ENCODE measurements around the gene ISM1. TPM values are rescaled to one million over a fixed set of nuclear protein-coding genes. Genes with fewer than 3 reads are reported as not detected.

ISM1 gene
- total and polyA plus RNA-seq, 2 of the 13 experiments (the other 11 are each of a cell fraction or from before 2014, with no cell fraction given): 0.40 to 1.4 TPM

GRCh38 chr20:13220194-13220903 lies 725 bp upstream of the ISM1 start (continued):
- TF ChIP-seq TRIM22 (IDR thresholded peaks at IDR 0.05): no peak
- TF ChIP-seq ZNF143 (CRISPR knock-in tag; IDR thresholded peaks at IDR 0.05): 0 out of 2 replicates have a peak, but pooled peaks have one; percentile 47
- TF ChIP-seq, protein P1, sequence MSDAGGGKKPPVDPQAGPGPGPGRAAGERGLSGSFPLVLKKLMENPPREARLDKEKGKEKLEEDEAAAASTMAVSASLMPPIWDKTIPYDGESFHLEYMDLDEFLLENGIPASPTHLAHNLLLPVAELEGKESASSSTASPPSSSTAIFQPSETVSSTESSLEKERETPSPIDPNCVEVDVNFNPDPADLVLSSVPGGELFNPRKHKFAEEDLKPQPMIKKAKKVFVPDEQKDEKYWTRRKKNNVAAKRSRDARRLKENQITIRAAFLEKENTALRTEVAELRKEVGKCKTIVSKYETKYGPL (CRISPR knock-in tag; IDR thresholded peaks at IDR 0.05): peak; percentile 61; the same call in 1 of the 2 replicates
- peak; percentile 80 for TF ChIP-seq ZBTB33 (CRISPR knock-in tag; IDR thresholded peaks at IDR 0.05)
- peak; percentile 93; the same call in 1 of the 2 replicates for TF ChIP-seq TERF1 (CRISPR knock-in tag; IDR thresholded peaks at IDR 0.05)
- TF ChIP-seq, protein P2, sequence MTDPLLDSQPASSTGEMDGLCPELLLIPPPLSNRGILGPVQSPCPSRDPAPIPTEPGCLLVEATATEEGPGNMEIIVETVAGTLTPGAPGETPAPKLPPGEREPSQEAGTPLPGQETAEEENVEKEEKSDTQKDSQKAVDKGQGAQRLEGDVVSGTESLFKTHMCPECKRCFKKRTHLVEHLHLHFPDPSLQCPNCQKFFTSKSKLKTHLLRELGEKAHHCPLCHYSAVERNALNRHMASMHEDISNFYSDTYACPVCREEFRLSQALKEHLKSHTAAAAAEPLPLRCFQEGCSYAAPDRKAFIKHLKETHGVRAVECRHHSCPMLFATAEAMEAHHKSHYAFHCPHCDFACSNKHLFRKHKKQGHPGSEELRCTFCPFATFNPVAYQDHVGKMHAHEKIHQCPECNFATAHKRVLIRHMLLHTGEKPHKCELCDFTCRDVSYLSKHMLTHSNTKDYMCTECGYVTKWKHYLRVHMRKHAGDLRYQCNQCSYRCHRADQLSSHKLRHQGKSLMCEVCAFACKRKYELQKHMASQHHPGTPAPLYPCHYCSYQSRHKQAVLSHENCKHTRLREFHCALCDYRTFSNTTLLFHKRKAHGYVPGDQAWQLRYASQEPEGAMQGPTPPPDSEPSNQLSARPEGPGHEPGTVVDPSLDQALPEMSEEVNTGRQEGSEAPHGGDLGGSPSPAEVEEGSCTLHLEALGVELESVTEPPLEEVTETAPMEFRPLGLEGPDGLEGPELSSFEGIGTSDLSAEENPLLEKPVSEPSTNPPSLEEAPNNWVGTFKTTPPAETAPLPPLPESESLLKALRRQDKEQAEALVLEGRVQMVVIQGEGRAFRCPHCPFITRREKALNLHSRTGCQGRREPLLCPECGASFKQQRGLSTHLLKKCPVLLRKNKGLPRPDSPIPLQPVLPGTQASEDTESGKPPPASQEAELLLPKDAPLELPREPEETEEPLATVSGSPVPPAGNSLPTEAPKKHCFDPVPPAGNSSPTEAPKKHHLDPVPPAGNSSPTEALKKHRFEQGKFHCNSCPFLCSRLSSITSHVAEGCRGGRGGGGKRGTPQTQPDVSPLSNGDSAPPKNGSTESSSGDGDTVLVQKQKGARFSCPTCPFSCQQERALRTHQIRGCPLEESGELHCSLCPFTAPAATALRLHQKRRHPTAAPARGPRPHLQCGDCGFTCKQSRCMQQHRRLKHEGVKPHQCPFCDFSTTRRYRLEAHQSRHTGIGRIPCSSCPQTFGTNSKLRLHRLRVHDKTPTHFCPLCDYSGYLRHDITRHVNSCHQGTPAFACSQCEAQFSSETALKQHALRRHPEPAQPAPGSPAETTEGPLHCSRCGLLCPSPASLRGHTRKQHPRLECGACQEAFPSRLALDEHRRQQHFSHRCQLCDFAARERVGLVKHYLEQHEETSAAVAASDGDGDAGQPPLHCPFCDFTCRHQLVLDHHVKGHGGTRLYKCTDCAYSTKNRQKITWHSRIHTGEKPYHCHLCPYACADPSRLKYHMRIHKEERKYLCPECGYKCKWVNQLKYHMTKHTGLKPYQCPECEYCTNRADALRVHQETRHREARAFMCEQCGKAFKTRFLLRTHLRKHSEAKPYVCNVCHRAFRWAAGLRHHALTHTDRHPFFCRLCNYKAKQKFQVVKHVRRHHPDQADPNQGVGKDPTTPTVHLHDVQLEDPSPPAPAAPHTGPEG (CRISPR knock-in tag; IDR thresholded peaks at IDR 0.05): peak; percentile 78
- no peak for TF ChIP-seq REL (CRISPR knock-in tag; conservative IDR thresholded peaks at IDR 0.05)
- TF ChIP-seq ZNF263 (CRISPR knock-in tag; IDR thresholded peaks at IDR 0.05): no peak; the same call in 1 of the 2 replicates
- TF ChIP-seq IRF2 (CRISPR knock-in tag; IDR thresholded peaks at IDR 0.05): no peak
- TF ChIP-seq ZNF510 (CRISPR knock-in tag; IDR thresholded peaks at IDR 0.05; ENCODE audit: low read depth): no peak; the same call in 1 of the 2 replicates
- TF ChIP-seq U2AF1 (optimal IDR thresholded peaks at IDR 0.05; ENCODE audit: low read depth, low read length): peak; percentile 83
- peak; percentile 66; the same call in 1 of the 2 replicates for TF ChIP-seq ZNF768 (CRISPR knock-in tag; IDR thresholded peaks at IDR 0.05)
- no peak for TF ChIP-seq ZFP1 (CRISPR knock-in tag; IDR thresholded peaks at IDR 0.05)
- TF ChIP-seq, protein P3, sequence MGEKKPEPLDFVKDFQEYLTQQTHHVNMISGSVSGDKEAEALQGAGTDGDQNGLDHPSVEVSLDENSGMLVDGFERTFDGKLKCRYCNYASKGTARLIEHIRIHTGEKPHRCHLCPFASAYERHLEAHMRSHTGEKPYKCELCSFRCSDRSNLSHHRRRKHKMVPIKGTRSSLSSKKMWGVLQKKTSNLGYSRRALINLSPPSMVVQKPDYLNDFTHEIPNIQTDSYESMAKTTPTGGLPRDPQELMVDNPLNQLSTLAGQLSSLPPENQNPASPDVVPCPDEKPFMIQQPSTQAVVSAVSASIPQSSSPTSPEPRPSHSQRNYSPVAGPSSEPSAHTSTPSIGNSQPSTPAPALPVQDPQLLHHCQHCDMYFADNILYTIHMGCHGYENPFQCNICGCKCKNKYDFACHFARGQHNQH (CRISPR knock-in tag; IDR thresholded peaks at IDR 0.05): 0 out of 2 replicates have a peak, but pooled peaks have one; percentile 25
- no peak for TF ChIP-seq CHD2 (IDR thresholded peaks at IDR 0.05; ENCODE audit: low read depth, low read length)

Data from HepG2 (cell line).